ENCODE measurements around the gene CDC27. TPM values are rescaled to one million over a fixed set of nuclear protein-coding genes. Genes with fewer than 3 reads are reported as not detected.
"Not testable (repeated sequence)": the region's sequence is repeated elsewhere in the genome, so short reads cannot be mapped to it uniquely, and the experiment has no call there.

The CDC27 gene
- total RNA-seq, 2 donors from 2014 or later: 122 to 146 TPM

- H3K4me1 Mint-ChIP-seq: peaks cover 19% of the 10 kb centered on the region
- no peak for ATAC-seq (replicated peaks)
- H3K9me3 Mint-ChIP-seq: no peaks in the 10 kb centered on the region
- H3K36me3 Mint-ChIP-seq (ENCODE audit: low read depth): no peaks in the 10 kb centered on the region
- H3K27me3 Mint-ChIP-seq: no peaks in the 10 kb centered on the region
- H3K4me3 Mint-ChIP-seq: no peak overlapping the region
- no peak overlapping the region for H3K27ac Mint-ChIP-seq
Observed at GRCh38 chr17:47225436-47225858, 36.4 kb upstream of the CDC27 start.

- peaks cover 19% of the 10 kb centered on the region for H3K4me1 Mint-ChIP-seq
- H3K4me3 Mint-ChIP-seq: no peak overlapping the region
- no peaks in the 10 kb centered on the region for H3K9me3 Mint-ChIP-seq
- no peak for ATAC-seq (replicated peaks)
- no peaks in the 10 kb centered on the region for H3K36me3 Mint-ChIP-seq (ENCODE audit: low read depth)
- no peak overlapping the region for H3K27ac Mint-ChIP-seq
- no peaks in the 10 kb centered on the region for H3K27me3 Mint-ChIP-seq
Observed at GRCh38 chr17:47224966-47225365, 35.9 kb upstream of the CDC27 start.

- H3K9me3 Mint-ChIP-seq; H3K4me3 Mint-ChIP-seq; H3K27me3 Mint-ChIP-seq; H3K27ac Mint-ChIP-seq; ATAC-seq (replicated peaks); H3K36me3 Mint-ChIP-seq (ENCODE audit: low read depth): not testable (repeated sequence)
- H3K4me1 Mint-ChIP-seq: peaks cover 20% of the 10 kb centered on the region
Observed at GRCh38 chr17:47224077-47224476, 35.0 kb upstream of the CDC27 start.

GRCh38 chr17:47223460-47223859 lies 34.4 kb upstream of the CDC27 start:
- Mint-ChIP-seq H3K27ac (no peak overlapping the region), H3K4me3 (no peak overlapping the region), H3K4me1 (peaks cover 20% of the 10 kb centered on the region), H3K9me3 (no peaks in the 10 kb centered on the region), H3K27me3 (no peaks in the 10 kb centered on the region), H3K36me3 (ENCODE audit: low read depth) (no peaks in the 10 kb centered on the region)
- no peak for ATAC-seq (replicated peaks)

GRCh38 chr17:47223007-47223406 lies 33.9 kb upstream of the CDC27 start:
- no peaks in the 10 kb centered on the region for H3K27me3 Mint-ChIP-seq
- H3K27ac Mint-ChIP-seq: no peak overlapping the region
- H3K36me3 Mint-ChIP-seq (ENCODE audit: low read depth): no peaks in the 10 kb centered on the region
- H3K4me3 Mint-ChIP-seq: no peak overlapping the region
- H3K4me1 Mint-ChIP-seq: peaks cover 20% of the 10 kb centered on the region
- H3K9me3 Mint-ChIP-seq: no peaks in the 10 kb centered on the region
- ATAC-seq (replicated peaks): no peak

- H3K9me3 Mint-ChIP-seq: no peaks in the 10 kb centered on the region
- no peak for ATAC-seq (replicated peaks)
- H3K36me3 Mint-ChIP-seq (ENCODE audit: low read depth): no peaks in the 10 kb centered on the region
- no peaks in the 10 kb centered on the region for H3K27me3 Mint-ChIP-seq
- H3K4me3 Mint-ChIP-seq: no peak overlapping the region
- H3K27ac Mint-ChIP-seq: no peak overlapping the region
- H3K4me1 Mint-ChIP-seq: peaks cover 20% of the 10 kb centered on the region
Observed at GRCh38 chr17:47222047-47222446, 33.0 kb upstream of the CDC27 start.

GRCh38 chr17:47221154-47221553 lies 32.1 kb upstream of the CDC27 start:
- ATAC-seq (replicated peaks): no peak
- no peak overlapping the region for H3K27ac Mint-ChIP-seq
- no peaks in the 10 kb centered on the region for H3K9me3 Mint-ChIP-seq
- no peaks in the 10 kb centered on the region for H3K27me3 Mint-ChIP-seq
- H3K4me1 Mint-ChIP-seq: peaks cover 20% of the 10 kb centered on the region
- no peaks in the 10 kb centered on the region for H3K36me3 Mint-ChIP-seq (ENCODE audit: low read depth)
- no peak overlapping the region for H3K4me3 Mint-ChIP-seq

GRCh38 chr17:47220531-47220999 lies 31.5 kb upstream of the CDC27 start:
- no peaks in the 10 kb centered on the region for H3K36me3 Mint-ChIP-seq (ENCODE audit: low read depth)
- peaks cover 20% of the 10 kb centered on the region for H3K4me1 Mint-ChIP-seq
- no peaks in the 10 kb centered on the region for H3K27me3 Mint-ChIP-seq
- H3K9me3 Mint-ChIP-seq: no peaks in the 10 kb centered on the region
- peak; percentile 94 for ATAC-seq (replicated peaks)
- peak overlapping the region; percentile 48 for H3K27ac Mint-ChIP-seq
- H3K4me3 Mint-ChIP-seq: peak overlapping the region; percentile 26

- peaks cover 20% of the 10 kb centered on the region for H3K4me1 Mint-ChIP-seq
- H3K4me3 Mint-ChIP-seq: peak overlapping the region; percentile 26
- H3K9me3 Mint-ChIP-seq: no peaks in the 10 kb centered on the region
- no peak for ATAC-seq (replicated peaks)
- peak overlapping the region; percentile 48 for H3K27ac Mint-ChIP-seq
- H3K36me3 Mint-ChIP-seq (ENCODE audit: low read depth): no peaks in the 10 kb centered on the region
- H3K27me3 Mint-ChIP-seq: no peaks in the 10 kb centered on the region
Observed at GRCh38 chr17:47219621-47220475, 30.8 kb upstream of the CDC27 start.

- H3K36me3 Mint-ChIP-seq (ENCODE audit: low read depth): no peaks in the 10 kb centered on the region
- no peaks in the 10 kb centered on the region for H3K27me3 Mint-ChIP-seq
- no peaks in the 10 kb centered on the region for H3K9me3 Mint-ChIP-seq
- ATAC-seq (replicated peaks): no peak
- H3K4me3 Mint-ChIP-seq: no peak overlapping the region
- H3K27ac Mint-ChIP-seq: no peak overlapping the region
- H3K4me1 Mint-ChIP-seq: peaks cover 20% of the 10 kb centered on the region
Observed at GRCh38 chr17:47218896-47219430, 29.9 kb upstream of the CDC27 start.

- not testable (repeated sequence) for H3K9me3 Mint-ChIP-seq; H3K4me3 Mint-ChIP-seq; H3K27me3 Mint-ChIP-seq; H3K36me3 Mint-ChIP-seq (ENCODE audit: low read depth); H3K27ac Mint-ChIP-seq
- H3K4me1 Mint-ChIP-seq: peaks cover 20% of the 10 kb centered on the region
- ATAC-seq (replicated peaks): peak; percentile 50
Observed at GRCh38 chr17:47217279-47217678, 28.2 kb upstream of the CDC27 start.

- not testable (repeated sequence) for H3K4me3 Mint-ChIP-seq; H3K27ac Mint-ChIP-seq; H3K27me3 Mint-ChIP-seq; H3K9me3 Mint-ChIP-seq; H3K36me3 Mint-ChIP-seq (ENCODE audit: low read depth); ATAC-seq (replicated peaks)
- H3K4me1 Mint-ChIP-seq: peaks cover 20% of the 10 kb centered on the region
Observed at GRCh38 chr17:47216821-47217220, 27.7 kb upstream of the CDC27 start.

- Mint-ChIP-seq H3K27me3 (no peaks in the 10 kb centered on the region), H3K4me1 (peaks cover 7% of the 10 kb centered on the region), H3K36me3 (ENCODE audit: low read depth) (no peaks in the 10 kb centered on the region), H3K4me3 (no peak overlapping the region), H3K9me3 (no peaks in the 10 kb centered on the region), H3K27ac (no peak overlapping the region)
- ATAC-seq (replicated peaks): no peak
Observed at GRCh38 chr17:47214931-47215330, 25.8 kb upstream of the CDC27 start.

- Mint-ChIP-seq H3K9me3 (no peaks in the 10 kb centered on the region), H3K4me1 (no peaks in the 10 kb centered on the region), H3K4me3 (no peak overlapping the region), H3K27ac (no peak overlapping the region), H3K27me3 (no peaks in the 10 kb centered on the region), H3K36me3 (ENCODE audit: low read depth) (no peaks in the 10 kb centered on the region)
- ATAC-seq (replicated peaks): no peak
Observed at GRCh38 chr17:47213540-47213939, 24.4 kb upstream of the CDC27 start.

GRCh38 chr17:47212458-47212857 lies 23.4 kb upstream of the CDC27 start:
- H3K27ac Mint-ChIP-seq: no peak overlapping the region
- H3K27me3 Mint-ChIP-seq: no peaks in the 10 kb centered on the region
- no peaks in the 10 kb centered on the region for H3K36me3 Mint-ChIP-seq (ENCODE audit: low read depth)
- H3K4me1 Mint-ChIP-seq: no peaks in the 10 kb centered on the region
- ATAC-seq (replicated peaks): no peak
- H3K9me3 Mint-ChIP-seq: no peaks in the 10 kb centered on the region
- no peak overlapping the region for H3K4me3 Mint-ChIP-seq

Data from activated T-helper 17 cell treated with anti-CD3 and anti-CD28 coated beads, Interleukin-2, amount 50 U/mL, for 72 hours (primary cell).